ACHN (cell line): ENCODE data around the gene GUCA2B.
A peak's percentile ranks its signal among the peaks of the same experiment; 100 is the strongest.

ENCODE experiments used
- DNase-seq: peaks from one replicate; pipeline ENCODE4 v3.0.0-alpha.2; 2015
- in situ Hi-C: cut with HindIII; loops from 2 replicates; pipeline ENCODE4 v1.10.0; 2017; ENCODE audit warnings: low sequenced_read_pairs, low pct_ligation_motif_present, low pct_unique_long_range_greater_than_20kb

The GUCA2B gene

GRCh38 chr1:42140191-42140590 lies 13.0 kb upstream of the GUCA2B start:
- in situ Hi-C loops = no loop called here
- no peak for DNase-seq

- in situ Hi-C loops = no loop called here
- no peak for DNase-seq
Observed at GRCh38 chr1:42141978-42142377, 11.2 kb upstream of the GUCA2B start.

- in situ Hi-C loops = no loop called here
- no peak for DNase-seq
Observed at GRCh38 chr1:42142894-42143675, 10.1 kb upstream of the GUCA2B start.

- DNase-seq = no peak
- in situ Hi-C loops = no loop called here
Observed at GRCh38 chr1:42143896-42144710, 9.1 kb upstream of the GUCA2B start.

GRCh38 chr1:42144711-42145388 lies 8.4 kb upstream of the GUCA2B start:
- in situ Hi-C loops = no loop called here
- no peak for DNase-seq

- in situ Hi-C loops = no loop called here
Observed at GRCh38 chr1:42145389-42145716, 7.9 kb upstream of the GUCA2B start.

GRCh38 chr1:42145764-42146625 lies 7.2 kb upstream of the GUCA2B start:
- in situ Hi-C loops = no loop called here
- no peak for DNase-seq

More at GRCh38 chr1:42145389-42145716, 7.9 kb upstream of the GUCA2B start:
- no peak for DNase-seq

GRCh38 chr1:42146626-42147320 lies 6.4 kb upstream of the GUCA2B start:
- DNase-seq = peak; percentile 51
- in situ Hi-C loops = no loop called here

GRCh38 chr1:42148166-42148565 lies 5.0 kb upstream of the GUCA2B start:
- in situ Hi-C loops = no loop called here
- DNase-seq = no peak

GRCh38 chr1:42150651-42151050 lies 2.6 kb upstream of the GUCA2B start:
- in situ Hi-C loops = no loop called here
- DNase-seq = no peak

GRCh38 chr1:42152119-42152518 lies 1.1 kb upstream of the GUCA2B start:
- DNase-seq = no peak
- in situ Hi-C loops = no loop called here

GRCh38 chr1:42153624-42154023 lies 414 bp downstream of the GUCA2B start:
- in situ Hi-C loops = no loop called here
- DNase-seq = no peak

- no peak for DNase-seq
- in situ Hi-C loops = no loop called here
Observed at GRCh38 chr1:42154685-42155084, 1.5 kb downstream of the GUCA2B start.

- in situ Hi-C loops = no loop called here
- no peak for DNase-seq
Observed at GRCh38 chr1:42155362-42155761, 2.2 kb downstream of the GUCA2B start.

GRCh38 chr1:42157667-42158066 lies 4.5 kb downstream of the GUCA2B start:
- no peak for DNase-seq
- in situ Hi-C loops = no loop called here

- in situ Hi-C loops = no loop called here
Observed at GRCh38 chr1:42158189-42158588, 5.0 kb downstream of the GUCA2B start.

GRCh38 chr1:42162181-42162580 lies 9.0 kb downstream of the GUCA2B start:
- in situ Hi-C loops = no loop called here

More at GRCh38 chr1:42158189-42158588, 5.0 kb downstream of the GUCA2B start:
- DNase-seq = no peak

GRCh38 chr1:42163114-42163513 lies 9.9 kb downstream of the GUCA2B start:
- in situ Hi-C loops = no loop called here
- DNase-seq = no peak

More at GRCh38 chr1:42162181-42162580, 9.0 kb downstream of the GUCA2B start:
- DNase-seq = no peak
